PC-9 (cell line): Measurements from ENCODE around the gene TBC1D16.

Experiments
- EZH2 ChIP-seq: fragments of 200-600 bp; sonication (generic); IDR thresholded peaks from 2 replicates; pipeline ENCODE4 v1.8.0; 2017; ENCODE audit warnings: antibody characterized with exemption, low read depth
- TF ChIP-seq, protein P1 (sequence below): fragments of 200-600 bp; sonication (generic); conservative IDR thresholded peaks from 2 replicates; pipeline ENCODE4 v1.6.1; 2017; ENCODE audit warnings: mixed run types, antibody characterized with exemption, mild to moderate bottlenecking, moderate library complexity

DNA sequence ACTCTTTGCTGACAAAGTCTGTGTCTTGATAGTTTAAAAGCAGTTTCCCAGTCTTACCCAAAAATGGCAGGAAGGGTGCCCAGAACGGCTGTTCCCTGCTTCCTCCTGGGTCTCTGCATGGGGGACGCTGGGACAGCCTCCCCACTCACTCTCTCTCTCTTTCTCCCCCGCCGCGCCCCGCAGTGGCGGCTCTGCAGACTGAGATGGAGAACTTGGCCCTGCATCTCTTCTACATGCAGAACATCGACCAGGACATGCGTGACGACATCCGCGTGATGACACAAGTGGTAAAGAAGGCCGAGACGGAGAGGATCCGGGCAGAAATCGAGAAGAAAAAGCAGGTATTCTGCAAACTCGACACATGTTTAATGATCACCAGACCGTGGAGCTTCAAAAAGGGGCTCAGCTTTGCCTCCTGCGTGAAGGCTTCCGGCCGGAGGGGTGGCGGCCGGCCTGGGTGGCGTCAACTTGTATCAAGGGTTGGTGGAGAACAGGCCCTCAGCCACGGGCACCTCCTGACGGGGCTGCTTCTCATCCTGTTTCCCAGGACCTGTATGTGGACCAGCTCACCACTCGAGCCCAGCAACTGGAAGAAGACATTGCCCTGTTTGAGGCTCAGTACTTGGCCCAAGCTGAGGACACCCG lies 22.8 kb upstream of the TBC1D16 start:
- TF ChIP-seq, protein P1, sequence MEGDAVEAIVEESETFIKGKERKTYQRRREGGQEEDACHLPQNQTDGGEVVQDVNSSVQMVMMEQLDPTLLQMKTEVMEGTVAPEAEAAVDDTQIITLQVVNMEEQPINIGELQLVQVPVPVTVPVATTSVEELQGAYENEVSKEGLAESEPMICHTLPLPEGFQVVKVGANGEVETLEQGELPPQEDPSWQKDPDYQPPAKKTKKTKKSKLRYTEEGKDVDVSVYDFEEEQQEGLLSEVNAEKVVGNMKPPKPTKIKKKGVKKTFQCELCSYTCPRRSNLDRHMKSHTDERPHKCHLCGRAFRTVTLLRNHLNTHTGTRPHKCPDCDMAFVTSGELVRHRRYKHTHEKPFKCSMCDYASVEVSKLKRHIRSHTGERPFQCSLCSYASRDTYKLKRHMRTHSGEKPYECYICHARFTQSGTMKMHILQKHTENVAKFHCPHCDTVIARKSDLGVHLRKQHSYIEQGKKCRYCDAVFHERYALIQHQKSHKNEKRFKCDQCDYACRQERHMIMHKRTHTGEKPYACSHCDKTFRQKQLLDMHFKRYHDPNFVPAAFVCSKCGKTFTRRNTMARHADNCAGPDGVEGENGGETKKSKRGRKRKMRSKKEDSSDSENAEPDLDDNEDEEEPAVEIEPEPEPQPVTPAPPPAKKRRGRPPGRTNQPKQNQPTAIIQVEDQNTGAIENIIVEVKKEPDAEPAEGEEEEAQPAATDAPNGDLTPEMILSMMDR: no peak
- TF ChIP-seq EZH2: no peak
